ENCODE results near the gene CRAMP1. TPM values are rescaled to one million over a fixed set of nuclear protein-coding genes. Genes with fewer than 3 reads are reported as not detected.

Gene CRAMP1
- total RNA-seq (10 to 100 TPM in 1 of 4 donors, 1 to 10 TPM in 3; 6.4 to 24.6 (median 8.0) TPM), polyA plus RNA-seq (10 to 100 TPM in 1 of 3 donors, 1 to 10 TPM in 2; 2.4 to 13.5 (median 2.5) TPM)

GRCh38 chr16:1612320-1613111 lies at the start of gene CRAMP1:
Gene CRAMP1 (plus strand): TSS chr16:1612360. CDS start chr16:1614640, 2,280 bp downstream.
- WGBS, 2 donors = 1% methylated on average over 101 of the region's 101 CpGs
- H3K27me3 ChIP-seq = no peaks in the 10 kb centered on the region
- peak within 1 kb of the TSS; percentile 84 to 93 (median 87) for H3K27ac ChIP-seq
- H3K9me3 ChIP-seq = no peaks in the 10 kb centered on the region
- H3K4me3 ChIP-seq = peak within 1 kb of the TSS; percentile 75 to 96 (median 86)
- intact Hi-C loops (cut with DNase I) = loop anchor here (2.0 to 5.0 kb wide), 3 partner anchors 94 to 190 kb away; partner anchors contain the start of genes MAPK8IP3, TELO2 and UQCC4
- peaks cover 0 to 20% (median 0%) of the 10 kb centered on the region in 4 donors for H3K36me3 ChIP-seq
- peaks cover 0 to 57% (median 49%) of the 10 kb centered on the region in 4 donors for H3K4me1 ChIP-seq
- TF ChIP-seq POLR2AphosphoS5 (IDR thresholded peaks at IDR 0.05) (peak; percentile 36 to 81 (median 68)), EP300 (IDR thresholded peaks at IDR 0.05) (no peak)
- peak; percentile 74 for DNase-seq

GRCh38 chr16:1563786-1564185 lies 48.4 kb upstream of the CRAMP1 start:
- Histone ChIP-seq H3K9me3 (no peaks in the 10 kb centered on the region), H3K36me3 (peaks cover 15 to 57% (median 31%) of the 10 kb centered on the region in 4 donors), H3K4me3 (no peak overlapping the region), H3K27me3 (no peaks in the 10 kb centered on the region), H3K27ac (peak overlapping the region in 1 of 4 donors; percentile 48), H3K4me1 (no peaks in the 10 kb centered on the region)
- TF ChIP-seq POLR2A (IDR thresholded peaks at IDR 0.05) (no peak), EP300 (IDR thresholded peaks at IDR 0.05) (no peak), POLR2AphosphoS5 (IDR thresholded peaks at IDR 0.05) (no peak), CTCF (IDR thresholded peaks at IDR 0.05) (no peak)
- no peak for DNase-seq
- intact Hi-C loops (cut with DNase I) = no loop called here
- 95 to 96% methylated on average over 20 of the region's 20 CpGs for WGBS, 2 donors

GRCh38 chr16:1564325-1564724 lies 47.8 kb upstream of the CRAMP1 start:
- Histone ChIP-seq H3K9me3 (no peaks in the 10 kb centered on the region), H3K27me3 (no peaks in the 10 kb centered on the region), H3K27ac (peak overlapping the region in 3 of 4 donors; percentile 31 to 48 (median 46)), H3K36me3 (peaks cover 10 to 51% (median 27%) of the 10 kb centered on the region in 4 donors), H3K4me1 (no peaks in the 10 kb centered on the region), H3K4me3 (no peak overlapping the region)
- no peak for TF ChIP-seq POLR2A (IDR thresholded peaks at IDR 0.05)
- TF ChIP-seq EP300 (IDR thresholded peaks at IDR 0.05) = no peak
- no peak for TF ChIP-seq POLR2AphosphoS5 (IDR thresholded peaks at IDR 0.05)
- TF ChIP-seq CTCF (IDR thresholded peaks at IDR 0.05) = no peak
- DNase-seq = no peak
- intact Hi-C loops (cut with DNase I) = no loop called here
- WGBS, 2 donors = 81% methylated on average over 9 of the region's 9 CpGs

- H3K27me3 ChIP-seq = no peaks in the 10 kb centered on the region
- TF ChIP-seq POLR2AphosphoS5 (IDR thresholded peaks at IDR 0.05) (peak in 1 of 4 donors; percentile 26), CTCF (IDR thresholded peaks at IDR 0.05) (no peak), EP300 (IDR thresholded peaks at IDR 0.05) (no peak)
- 92 to 93% methylated on average over 16 of the region's 16 CpGs for WGBS, 2 donors
- H3K27ac ChIP-seq = peak overlapping the region in 3 of 4 donors; percentile 31 to 48 (median 46)
- DNase-seq = no peak
- H3K4me1 ChIP-seq = no peaks in the 10 kb centered on the region
- peaks cover 9 to 49% (median 20%) of the 10 kb centered on the region in 4 donors for H3K36me3 ChIP-seq
- no peak overlapping the region for H3K4me3 ChIP-seq
- intact Hi-C loops (cut with DNase I) = no loop called here
- H3K9me3 ChIP-seq = no peaks in the 10 kb centered on the region
Measured at GRCh38 chr16:1565083-1565805, 46.9 kb upstream of the CRAMP1 start.

GRCh38 chr16:1567988-1568387 lies 44.2 kb upstream of the CRAMP1 start:
- Histone ChIP-seq H3K9me3 (no peaks in the 10 kb centered on the region), H3K4me3 (no peak overlapping the region), H3K27me3 (no peaks in the 10 kb centered on the region), H3K27ac (no peak overlapping the region), H3K4me1 (no peaks in the 10 kb centered on the region), H3K36me3 (peaks cover 0 to 48% (median 7%) of the 10 kb centered on the region in 4 donors)
- 93% methylated on average over 13 of the region's 13 CpGs for WGBS, 2 donors
- DNase-seq = no peak
- intact Hi-C loops (cut with DNase I) = no loop called here
- TF ChIP-seq EP300 (IDR thresholded peaks at IDR 0.05) = no peak
- TF ChIP-seq POLR2A (IDR thresholded peaks at IDR 0.05) = no peak
- TF ChIP-seq CTCF (IDR thresholded peaks at IDR 0.05) = no peak
- TF ChIP-seq POLR2AphosphoS5 (IDR thresholded peaks at IDR 0.05) = no peak

Measured in sigmoid colon (tissue), 7 donors.